GM21737 (cell line): ENCODE measurements around the gene ZDHHC3.

Source experiments
- ATAC-seq: cut with Tn5 transposase; IDR thresholded peaks from one replicate; pipeline ENCODE4 v1.9.1; 2021; ENCODE audit warnings: mild to moderate bottlenecking, moderate library complexity; ENCODE audit not compliant: unreplicated experiment

ZDHHC3 gene

GRCh38 chr3:44930911-44931310, 45.1 kb downstream of the ZDHHC3 start:
- no peak for ATAC-seq

GRCh38 chr3:44929782-44930181, 46.2 kb downstream of the ZDHHC3 start:
- no peak for ATAC-seq

- no peak for ATAC-seq
These were observed 48.6 kb downstream of the ZDHHC3 start for GRCh38 chr3:44927371-44927770.

GRCh38 chr3:44926921-44927320, 49.1 kb downstream of the ZDHHC3 start:
- no peak for ATAC-seq

GRCh38 chr3:44926172-44926571, 49.8 kb downstream of the ZDHHC3 start:
- ATAC-seq: no peak

GRCh38 chr3:44924457-44925084, 51.4 kb downstream of the ZDHHC3 start:
- no peak for ATAC-seq

GRCh38 chr3:44923632-44924456, 52.1 kb downstream of the ZDHHC3 start:
- no peak for ATAC-seq

GRCh38 chr3:44920081-44920480, 55.9 kb downstream of the ZDHHC3 start:
- no peak for ATAC-seq

GRCh38 chr3:44918581-44918980, 57.4 kb downstream of the ZDHHC3 start:
- no peak for ATAC-seq

- ATAC-seq: no peak
These were observed 57.9 kb downstream of the ZDHHC3 start for GRCh38 chr3:44918087-44918486.

- no peak for ATAC-seq
These were observed 60.1 kb downstream of the ZDHHC3 start for GRCh38 chr3:44915702-44916438.

- no peak for ATAC-seq
These were observed 61.0 kb downstream of the ZDHHC3 start for GRCh38 chr3:44914936-44915335.

GRCh38 chr3:44913868-44914468, 62.0 kb downstream of the ZDHHC3 start:
- ATAC-seq: no peak

- no peak for ATAC-seq
These were observed 65.3 kb downstream of the ZDHHC3 start for GRCh38 chr3:44910693-44911092.

- ATAC-seq: no peak
These were observed 66.9 kb downstream of the ZDHHC3 start for GRCh38 chr3:44909063-44909462.

GRCh38 chr3:44907612-44908011, 68.4 kb downstream of the ZDHHC3 start:
- no peak for ATAC-seq

GRCh38 chr3:44906997-44907396, 69.0 kb downstream of the ZDHHC3 start:
- ATAC-seq: no peak

- ATAC-seq: no peak
These were observed 70.4 kb downstream of the ZDHHC3 start for GRCh38 chr3:44905446-44906157.

- ATAC-seq: no peak
These were observed 72.2 kb downstream of the ZDHHC3 start for GRCh38 chr3:44903751-44904150.

GRCh38 chr3:44903314-44903713, 72.7 kb downstream of the ZDHHC3 start:
- ATAC-seq: no peak

- ATAC-seq: no peak
These were observed 73.3 kb downstream of the ZDHHC3 start for GRCh38 chr3:44902628-44903027.
